Endothelial cell of umbilical vein (primary cell): ENCODE data around the gene LSM7. TPM values are rescaled to one million over a fixed set of nuclear protein-coding genes. Genes with fewer than 3 reads are reported as not detected.

Source experiments
- BruUV-seq: library from RNA; stranded (reverse); fragments of 400-500 nt; replicated peaks from 2 replicates; lab custom pipeline; 2021; lab: Mats Ljungman, UMichigan
- CTCF ChIA-PET: fragments of 300-600, 350-600 bp; sonication (Branson Sonifier 250); formaldehyde crosslinking; loops from one replicate; lab custom pipeline; 2021; ENCODE audit warnings: antibody characterized with exemption, inconsistent platforms; lab: Charles Lee
- POLR2A ChIA-PET: fragments of 300-600, 350-600 bp; sonication (Branson Sonifier 250); formaldehyde crosslinking; loops from one replicate; lab custom pipeline; 2021; ENCODE audit warnings: antibody characterized with exemption, inconsistent platforms; lab: Charles Lee
- DNase-seq: peaks from one replicate; pipeline ENCODE4 v3.0.0-alpha.2; 2011; ENCODE audit warnings: low read depth, low spot score
- FAIRE-seq: peaks from 2 replicates; lab custom pipeline; 2011; peaks lifted over from hg19 to GRCh38; lab: Jason Lieb, UNC
- H2AFZ ChIP-seq: 2 replicates; pipeline ENCODE4 v1.6.0; 2012; ENCODE audit warnings: low read depth, low read length, control low read depth, inconsistent platforms
- H3K27ac ChIP-seq: 2 replicates; pipeline ENCODE4 v1.5.1; 2011; ENCODE audit warnings: low read depth, mild to moderate bottlenecking, control low read depth, low read length, moderate library complexity; ENCODE audit not compliant: insufficient read depth
- H3K27me3 ChIP-seq, 2 experiments: 2 replicates each; pipeline versions ENCODE4 v1.6.0 to v1.6.1; 2011; ENCODE audit warnings: low read length in 2 of 2, mixed read lengths in 1 of 2; ENCODE audit not compliant: control insufficient read depth in 2 of 2, insufficient read depth in 2 of 2
- H3K36me3 ChIP-seq, 2 experiments: 2 replicates in 1 of 2; 3 replicates in 1 of 2; pipeline ENCODE4 v1.5.1; 2011; ENCODE audit warnings: low read length in 2 of 2, mild to moderate bottlenecking in 1 of 2, moderate library complexity in 1 of 2; ENCODE audit not compliant: control insufficient read depth in 2 of 2, insufficient read depth in 2 of 2; ENCODE audit errors: extremely low read depth in 1 of 2
- H3K4me1 ChIP-seq: 3 replicates; pipeline ENCODE4 v1.5.1; 2011; ENCODE audit warnings: mild to moderate bottlenecking, low read length; ENCODE audit not compliant: control insufficient read depth, insufficient read depth; ENCODE audit errors: extremely low read depth
- H3K4me2 ChIP-seq: 2 replicates; pipeline ENCODE4 v1.6.1; 2011; ENCODE audit warnings: low read length, control low read depth, mixed read lengths; ENCODE audit not compliant: insufficient read depth
- H3K4me3 ChIP-seq, 3 experiments: fragments of 200-600 bp in 1 of 3; sonication (generic), shearing (Covaris generic) in 1 of 3; replicated peaks in 1 of 3; 2 replicates each; pipeline ENCODE4 v1.5.1; 2011 to 2016; ENCODE audit warnings: control low read depth in 3 of 3, low read length in 3 of 3, mild to moderate bottlenecking in 2 of 3, inconsistent platforms in 1 of 3, low read depth in 1 of 3, moderate library complexity in 1 of 3; ENCODE audit not compliant: insufficient read depth in 1 of 3
- H3K79me2 ChIP-seq: 2 replicates; pipeline ENCODE4 v1.6.0; 2012; ENCODE audit warnings: low read length, inconsistent platforms; ENCODE audit not compliant: control insufficient read depth, insufficient read depth
- H3K9ac ChIP-seq: replicated peaks from 2 replicates; pipeline ENCODE3; 2011; ENCODE audit warnings: low read length, control low read depth; ENCODE audit not compliant: insufficient read depth; ENCODE audit errors: extremely low read depth
- H3K9me1 ChIP-seq: replicated peaks from 3 replicates; pipeline ENCODE4 v1.6.0; 2011; ENCODE audit warnings: mild to moderate bottlenecking, low read length; ENCODE audit not compliant: control insufficient read depth, insufficient read depth; ENCODE audit errors: extremely low read depth
- H3K9me3 ChIP-seq: replicated peaks from 2 replicates; pipeline ENCODE4 v1.5.1; 2012; ENCODE audit warnings: low read length, inconsistent platforms; ENCODE audit not compliant: control insufficient read depth, insufficient read depth
- H4K20me1 ChIP-seq: replicated peaks from 2 replicates; pipeline ENCODE3; 2011; ENCODE audit warnings: mild to moderate bottlenecking, low read length; ENCODE audit not compliant: control insufficient read depth, insufficient read depth; ENCODE audit errors: extremely low read depth
- JUN ChIP-seq: IDR thresholded peaks from 2 replicates; pipeline ENCODE4 v1.6.1; 2011; ENCODE audit warnings: borderline replicate concordance, low read depth; ENCODE audit not compliant: insufficient read length, insufficient read depth
- MAX ChIP-seq: IDR thresholded peaks from 2 replicates; pipeline ENCODE4 v1.6.1; 2011; ENCODE audit not compliant: insufficient read depth, insufficient read length
- POLR2A ChIP-seq: IDR thresholded peaks from 2 replicates; pipeline ENCODE4 v1.6.1; 2012; ENCODE audit warnings: low read depth, mild to moderate bottlenecking, control low read depth, low read length
- POLR2AphosphoS5 ChIP-seq: IDR thresholded peaks from 2 replicates; pipeline ENCODE4 v1.6.1; 2012; ENCODE audit warnings: low read depth, mild to moderate bottlenecking, control low read depth, low read length, moderate library complexity; ENCODE audit not compliant: insufficient read depth
- dilution Hi-C: fragments of 300-500 bp; cut with MboI; formaldehyde crosslinking; loops from one replicate; pipeline ENCODE4 v1.15.0; 2019; ENCODE audit warnings: low sequenced_read_pairs; ENCODE audit not compliant: extremely low pct_ligation_motif_present
- intact Hi-C: fragments of 100-400 bp; cut with micrococcal nuclease; formaldehyde crosslinking; loops from one replicate; pipeline ENCODE4 v1.10.0; 2022
- polyA plus RNA-seq, 4 experiments: library from polyadenylated mRNA; depleted of rRNA in 3 of 4; stranded (reverse) in 3 of 4; unstranded in 1 of 4; fragments of >200 nt; gene quantifications; 2 replicates each; pipeline versions ENCODE4 v1.2.1 to v1.2.3, GENCODE V29; 2011 to 2012; ENCODE audit warnings: missing spikeins in 1 of 4
- total RNA-seq: library from RNA; stranded (reverse); gene quantifications from 2 replicates; pipeline ENCODE4 v1.2.3, GENCODE V29; 2021

Gene LSM7
- total and polyA plus RNA-seq, 2 donors (not counting 3 experiments of a cell fraction or from before 2014, with no cell fraction given), result 124 to 673 TPM

- TF ChIP-seq POLR2A, result no peak
- no peak for TF ChIP-seq MAX
- TF ChIP-seq POLR2AphosphoS5, result no peak
- POLR2A ChIA-PET, result no interaction called here
These were observed 8.3 kb upstream of the LSM7 start for GRCh38 chr19:2336528-2337328.

GRCh38 chr19:2335848-2336247, 7.5 kb upstream of the LSM7 start:
- peaks cover 14% of the 10 kb centered on the region for H3K79me2 ChIP-seq
- BruUV-seq, result no TSS peak
- POLR2A ChIA-PET, result no interaction called here

More at GRCh38 chr19:2336528-2337328, 8.3 kb upstream of the LSM7 start:
- H3K27ac ChIP-seq, result no peak overlapping the region
- BruUV-seq, result no TSS peak
- FAIRE-seq (no peak), DNase-seq (no peak)
- no peak overlapping the region for H3K4me3 ChIP-seq
- H4K20me1 ChIP-seq, result no peaks in the 10 kb centered on the region
- dilution Hi-C loops, result no loop called here
- H3K9ac ChIP-seq, result no peak overlapping the region
- CTCF ChIA-PET, result no interaction called here
- no peaks in the 10 kb centered on the region for H3K27me3 ChIP-seq
- no peaks in the 10 kb centered on the region for H3K4me1 ChIP-seq
- peaks cover 10% of the 10 kb centered on the region for H3K79me2 ChIP-seq
- no peaks in the 10 kb centered on the region for H3K36me3 ChIP-seq
- intact Hi-C loops, result no loop called here
- H2AFZ ChIP-seq, result no peak overlapping the region
- no peaks in the 10 kb centered on the region for H3K9me1 ChIP-seq
- no peak overlapping the region for H3K4me2 ChIP-seq
- no peaks in the 10 kb centered on the region for H3K9me3 ChIP-seq

More at GRCh38 chr19:2335848-2336247, 7.5 kb upstream of the LSM7 start:
- Histone ChIP-seq H3K4me1 (no peaks in the 10 kb centered on the region), H2AFZ (no peak overlapping the region), H3K9ac (no peak overlapping the region), H3K27ac (no peak overlapping the region), H3K9me3 (no peaks in the 10 kb centered on the region), H3K9me1 (no peaks in the 10 kb centered on the region), H3K4me3 (no peak overlapping the region), H4K20me1 (no peaks in the 10 kb centered on the region), H3K36me3 (no peaks in the 10 kb centered on the region), H3K4me2 (no peak overlapping the region), H3K27me3 (no peaks in the 10 kb centered on the region)
- CTCF ChIA-PET, result no interaction called here
- intact Hi-C loops, result no loop called here
- no peak for DNase-seq
- no peak for TF ChIP-seq POLR2AphosphoS5
- TF ChIP-seq POLR2A, result no peak
- no peak for TF ChIP-seq JUN
- no peak for FAIRE-seq
- dilution Hi-C loops, result no loop called here
